H9 (cell line): ENCODE results near the gene CCDC85B. TPM values are rescaled to one million over a fixed set of nuclear protein-coding genes. Genes with fewer than 3 reads are reported as not detected.

Source experiments
- DNase-seq: peaks from one replicate; pipeline ENCODE4 v3.0.0-alpha.2; 2017
- H2AFZ ChIP-seq: one replicate; pipeline ENCODE4 v1.6.1; 2013; ENCODE audit warnings: mild to moderate bottlenecking, low read length, control low read depth, moderate library complexity
- H2AK5ac ChIP-seq: 2 replicates; pipeline ENCODE4 v1.6.1; 2013; ENCODE audit warnings: low read length, control low read depth, mixed read lengths; ENCODE audit not compliant: insufficient read length
- H2BK120ac ChIP-seq: one replicate; pipeline ENCODE4 v1.6.1; 2013; ENCODE audit warnings: low read depth, mild to moderate bottlenecking, low read length, control low read depth, inconsistent platforms; ENCODE audit not compliant: poor library complexity, severe bottlenecking
- H2BK12ac ChIP-seq: 2 replicates; pipeline ENCODE4 v1.6.1; 2013; ENCODE audit warnings: low read length, control low read depth, mixed read lengths, low read depth; ENCODE audit not compliant: insufficient read length
- H2BK15ac ChIP-seq: 2 replicates; pipeline ENCODE4 v1.6.1; 2013; ENCODE audit warnings: low read depth, low read length, control low read depth
- H2BK20ac ChIP-seq: one replicate; pipeline ENCODE4 v1.6.1; 2013; ENCODE audit warnings: low read depth, mild to moderate bottlenecking, low read length, control low read depth, inconsistent platforms; ENCODE audit not compliant: poor library complexity, severe bottlenecking
- H2BK5ac ChIP-seq: 2 replicates; pipeline ENCODE4 v1.6.1; 2013; ENCODE audit warnings: low read length, control low read depth, mixed read lengths; ENCODE audit not compliant: insufficient read length
- H3K14ac ChIP-seq: 2 replicates; pipeline ENCODE4 v1.6.1; 2013; ENCODE audit warnings: low read length, control low read depth; ENCODE audit not compliant: insufficient read depth
- H3K18ac ChIP-seq: 2 replicates; pipeline ENCODE4 v1.6.1; 2013; ENCODE audit warnings: low read depth, mild to moderate bottlenecking, mixed read lengths, low read length, control low read depth; ENCODE audit not compliant: insufficient read length
- H3K23ac ChIP-seq: 2 replicates; pipeline ENCODE4 v1.6.1; 2013; ENCODE audit warnings: low read length, control low read depth, mixed read lengths, low read depth; ENCODE audit not compliant: insufficient read length
- H3K23me2 ChIP-seq: 2 replicates; pipeline ENCODE4 v1.6.1; 2013; ENCODE audit warnings: low read depth, mild to moderate bottlenecking, mixed read lengths, low read length, control low read depth; ENCODE audit not compliant: insufficient read length, poor library complexity, severe bottlenecking
- H3K27ac ChIP-seq: 2 replicates; pipeline ENCODE4 v1.5.1; 2013; ENCODE audit warnings: low read length, control low read depth, mixed read lengths, low read depth; ENCODE audit not compliant: insufficient read length
- H3K27me3 ChIP-seq: 2 replicates; pipeline ENCODE4 v1.6.1; 2013; ENCODE audit warnings: low read length, control low read depth, inconsistent platforms; ENCODE audit not compliant: insufficient read depth
- H3K4ac ChIP-seq: 2 replicates; pipeline ENCODE4 v1.6.1; 2013; ENCODE audit warnings: low read depth, mild to moderate bottlenecking, control low read depth, inconsistent platforms, low read length, moderate library complexity
- H3K4me1 ChIP-seq: 2 replicates; pipeline ENCODE4 v1.6.1; 2013; ENCODE audit warnings: low read length, control low read depth, inconsistent platforms; ENCODE audit not compliant: insufficient read depth
- H3K4me2 ChIP-seq: 2 replicates; pipeline ENCODE4 v1.6.1; 2013; ENCODE audit warnings: low read length, control low read depth, mixed read lengths; ENCODE audit not compliant: insufficient read length, insufficient read depth
- H3K56ac ChIP-seq: 2 replicates; pipeline ENCODE4 v1.6.1; 2013; ENCODE audit warnings: low read depth, mild to moderate bottlenecking, mixed read lengths, low read length, control low read depth; ENCODE audit not compliant: insufficient read length
- H3K79me1 ChIP-seq: 2 replicates; pipeline ENCODE4 v1.6.1; 2013; ENCODE audit warnings: low read depth, mild to moderate bottlenecking, moderate library complexity, low read length, control low read depth, inconsistent platforms; ENCODE audit not compliant: insufficient read depth, poor library complexity, severe bottlenecking
- H3K79me2 ChIP-seq: 2 replicates; pipeline ENCODE4 v1.6.1; 2013; ENCODE audit warnings: low read length, control low read depth, inconsistent platforms; ENCODE audit not compliant: insufficient read depth
- H3K9ac ChIP-seq: 2 replicates; pipeline ENCODE4 v1.6.1; 2013; ENCODE audit warnings: low read length, control low read depth, mixed read lengths; ENCODE audit not compliant: insufficient read length; ENCODE audit errors: extremely low read depth
- H3K9me3 ChIP-seq: one replicate; pipeline ENCODE4 v1.6.1; 2013; ENCODE audit warnings: low read depth, low read length, inconsistent platforms; ENCODE audit not compliant: control insufficient read depth
- H3T11ph ChIP-seq: one replicate; pipeline ENCODE4 v1.6.1; 2013; ENCODE audit warnings: mild to moderate bottlenecking, low read length, control low read depth, inconsistent platforms
- H4K20me1 ChIP-seq: one replicate; pipeline ENCODE4 v1.6.1; 2013; ENCODE audit not compliant: control insufficient read depth, insufficient read length, insufficient read depth
- H4K5ac ChIP-seq: 2 replicates; pipeline ENCODE4 v1.6.1; 2013; ENCODE audit warnings: low read depth, mild to moderate bottlenecking, mixed read lengths, low read length, control low read depth; ENCODE audit not compliant: insufficient read length
- H4K8ac ChIP-seq: replicated peaks from 2 replicates; pipeline ENCODE4 v1.6.1; 2013; ENCODE audit warnings: low read length, control low read depth, mixed read lengths, low read depth; ENCODE audit not compliant: insufficient read length
- H4K91ac ChIP-seq: 2 replicates; pipeline ENCODE4 v1.6.1; 2013; ENCODE audit warnings: low read depth, mild to moderate bottlenecking, moderate library complexity, mixed read lengths, low read length, control low read depth; ENCODE audit not compliant: insufficient read length
- H3K27ac Mint-ChIP-seq, 3 experiments: 2 replicates in 2 of 3; 3 replicates in 1 of 3; pipeline ENCODE4 v1.8.0; 2020 to 2021; ENCODE audit warnings: mixed read lengths in 3 of 3, mild to moderate bottlenecking in 1 of 3, moderate library complexity in 1 of 3
- H3K27me3 Mint-ChIP-seq: 2 replicates; pipeline ENCODE4 v1.8.0; 2021; ENCODE audit warnings: low read depth, mild to moderate bottlenecking, moderate library complexity, mixed read lengths
- H3K36me3 Mint-ChIP-seq, 3 experiments: 2 replicates in 2 of 3; 3 replicates in 1 of 3; pipeline ENCODE4 v1.8.0; 2020 to 2021; ENCODE audit warnings: low read depth in 3 of 3, mixed read lengths in 3 of 3; ENCODE audit not compliant: insufficient read depth in 1 of 3
- H3K4me1 Mint-ChIP-seq, 2 experiments: 2 replicates each; pipeline ENCODE4 v1.8.0; 2020; ENCODE audit warnings: mixed read lengths in 2 of 2
- H3K4me3 Mint-ChIP-seq, 2 experiments: 2 replicates in 1 of 2; 3 replicates in 1 of 2; pipeline ENCODE4 v1.8.0; 2020 to 2021; ENCODE audit warnings: mild to moderate bottlenecking in 2 of 2, mixed read lengths in 2 of 2, moderate library complexity in 1 of 2
- H3K9me3 Mint-ChIP-seq, 2 experiments: 2 replicates in 1 of 2; 3 replicates in 1 of 2; pipeline ENCODE4 v1.8.0; 2020; ENCODE audit warnings: mild to moderate bottlenecking in 2 of 2, mixed read lengths in 2 of 2, moderate library complexity in 1 of 2
- WGBS: extraction: QIAGEN DNeasy Blood & Tissue Kit; methylation state at CpG from one replicate; pipeline ENCODE4 v1.1.7; 2013; ENCODE audit warnings: missing lambda C conversion rate, low lambda C conversion rate, mixed read lengths; ENCODE audit not compliant: insufficient read length; ENCODE audit errors: extremely low coverage; 5-methylcytosine and 5-hydroxymethylcytosine counted together
- total RNA-seq: library from RNA; stranded (reverse); gene quantifications from 2 replicates; pipeline ENCODE4 v1.2.1, GENCODE V29; 2021
- TF ChIP-seq, protein P1 (sequence below): fragments of 200-600 bp; sonication (generic); conservative IDR thresholded peaks from 3 replicates; pipeline ENCODE4 v1.8.0; 2021; ENCODE audit warnings: antibody characterized with exemption, mild to moderate bottlenecking

The CCDC85B gene
- total RNA-seq, 1 experiment from 2014 or later, result 23.3 TPM

- no peak overlapping the region for H2BK12ac ChIP-seq
- no peak overlapping the region for H4K8ac ChIP-seq
- peaks cover 14% of the 10 kb centered on the region; the same call in 1 of the 2 replicates for H3K79me2 ChIP-seq
- peaks cover 25 to 26% of the 10 kb centered on the region in 2 experiments for H3K4me1 Mint-ChIP-seq
- no peaks in the 10 kb centered on the region for H3K9me3 ChIP-seq
- H2BK15ac ChIP-seq, result no peak overlapping the region
- H2BK120ac ChIP-seq, result no peak overlapping the region
- peaks cover 3% of the 10 kb centered on the region; the same call in 1 of the 2 replicates for H3K27me3 Mint-ChIP-seq
- no peak overlapping the region for H3K9ac ChIP-seq
- no peak overlapping the region for H4K91ac ChIP-seq
- H3K18ac ChIP-seq, result no peak overlapping the region
- H3K4me1 ChIP-seq, result no peaks in the 10 kb centered on the region
- peak overlapping the region; percentile 77 for H3K4me2 ChIP-seq
- H3K14ac ChIP-seq, result no peak overlapping the region
- H3K27ac ChIP-seq, result no peak overlapping the region
- no peak overlapping the region for H2AFZ ChIP-seq
- H3K4ac ChIP-seq, result no peak overlapping the region
- H3K23me2 ChIP-seq, result peaks cover 21% of the 10 kb centered on the region
- peak overlapping the region; percentile 86 to 89 for H3K4me3 Mint-ChIP-seq
- no peak overlapping the region for H2BK20ac ChIP-seq
- TF ChIP-seq, protein P1, sequence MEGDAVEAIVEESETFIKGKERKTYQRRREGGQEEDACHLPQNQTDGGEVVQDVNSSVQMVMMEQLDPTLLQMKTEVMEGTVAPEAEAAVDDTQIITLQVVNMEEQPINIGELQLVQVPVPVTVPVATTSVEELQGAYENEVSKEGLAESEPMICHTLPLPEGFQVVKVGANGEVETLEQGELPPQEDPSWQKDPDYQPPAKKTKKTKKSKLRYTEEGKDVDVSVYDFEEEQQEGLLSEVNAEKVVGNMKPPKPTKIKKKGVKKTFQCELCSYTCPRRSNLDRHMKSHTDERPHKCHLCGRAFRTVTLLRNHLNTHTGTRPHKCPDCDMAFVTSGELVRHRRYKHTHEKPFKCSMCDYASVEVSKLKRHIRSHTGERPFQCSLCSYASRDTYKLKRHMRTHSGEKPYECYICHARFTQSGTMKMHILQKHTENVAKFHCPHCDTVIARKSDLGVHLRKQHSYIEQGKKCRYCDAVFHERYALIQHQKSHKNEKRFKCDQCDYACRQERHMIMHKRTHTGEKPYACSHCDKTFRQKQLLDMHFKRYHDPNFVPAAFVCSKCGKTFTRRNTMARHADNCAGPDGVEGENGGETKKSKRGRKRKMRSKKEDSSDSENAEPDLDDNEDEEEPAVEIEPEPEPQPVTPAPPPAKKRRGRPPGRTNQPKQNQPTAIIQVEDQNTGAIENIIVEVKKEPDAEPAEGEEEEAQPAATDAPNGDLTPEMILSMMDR, result no peak
- H2BK5ac ChIP-seq, result no peak overlapping the region
- no peak overlapping the region for H4K5ac ChIP-seq
- no peak overlapping the region for H3K23ac ChIP-seq
- no peaks in the 10 kb centered on the region for H3K27me3 ChIP-seq
- WGBS, result no CpG with 5 or more reads among the region's 15 CpGs
- peaks cover 2% of the 10 kb centered on the region for H4K20me1 ChIP-seq
- DNase-seq, result peak; percentile 20
- H3K27ac Mint-ChIP-seq, result peak overlapping the region in 2 of 3 experiments; percentile 58 to 72; a peak in 2 of 7 replicates
- no peak overlapping the region for H2AK5ac ChIP-seq
- H3K56ac ChIP-seq, result no peak overlapping the region
- H3T11ph ChIP-seq, result no peak overlapping the region
- H3K79me1 ChIP-seq, result peaks cover 3% of the 10 kb centered on the region
- peaks cover 47 to 55% (median 50%) of the 10 kb centered on the region in 3 experiments for H3K36me3 Mint-ChIP-seq
- peaks cover 3 to 11% of the 10 kb centered on the region in 2 experiments; a peak in 2 of 5 replicates for H3K9me3 Mint-ChIP-seq
Measured at GRCh38 chr11:65855927-65856363, 34.5 kb upstream of the CCDC85B start.
